ENCODE measurements around the gene MFAP3.

DNA sequence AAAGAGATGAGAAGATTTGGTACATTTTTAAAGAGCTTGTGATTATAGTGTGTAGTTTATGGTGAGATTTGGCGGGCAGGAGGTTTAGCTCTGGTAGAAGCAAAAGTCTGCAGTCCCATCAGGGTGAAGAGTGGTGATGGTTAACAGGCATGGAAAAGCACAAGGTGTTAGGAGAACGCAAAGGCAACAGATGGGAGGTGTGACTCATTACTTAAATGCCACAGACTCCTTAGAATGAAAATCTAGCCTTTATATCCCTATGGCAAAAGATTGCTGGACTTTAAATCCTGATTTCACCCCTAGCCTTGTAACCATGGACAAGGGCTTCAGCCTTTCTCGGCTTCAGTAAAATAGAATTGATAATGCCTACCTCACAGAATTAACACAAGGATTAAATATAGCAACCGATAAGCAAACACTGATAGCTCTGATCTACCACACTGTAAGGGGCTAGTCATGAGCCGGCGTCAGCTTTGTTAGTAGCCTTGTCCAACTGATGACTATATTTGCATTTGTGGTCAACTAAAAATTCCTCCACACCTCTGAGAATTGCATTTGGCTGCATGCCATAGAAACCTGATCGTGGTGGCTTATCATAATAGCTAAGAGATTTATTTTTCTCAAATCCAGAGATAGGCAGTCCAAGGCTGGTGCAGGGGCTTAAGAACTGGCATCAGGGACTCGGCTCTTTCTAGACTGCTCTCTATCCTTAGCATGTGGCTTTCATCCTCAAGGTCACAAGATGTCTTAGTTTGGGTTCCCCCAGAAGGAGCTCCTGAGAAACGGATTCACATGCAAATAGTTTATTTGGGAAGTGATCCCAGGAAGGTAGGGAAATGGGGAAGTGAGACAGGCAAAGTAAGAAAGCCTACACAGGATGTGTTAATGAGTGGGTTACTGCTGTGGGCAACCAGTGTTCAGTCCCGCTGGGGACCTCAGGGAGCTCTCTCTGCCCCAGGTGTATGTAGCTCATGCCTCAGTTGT is 19.6 kb downstream of the MFAP3 start:
- TF ChIP-seq, protein P1, sequence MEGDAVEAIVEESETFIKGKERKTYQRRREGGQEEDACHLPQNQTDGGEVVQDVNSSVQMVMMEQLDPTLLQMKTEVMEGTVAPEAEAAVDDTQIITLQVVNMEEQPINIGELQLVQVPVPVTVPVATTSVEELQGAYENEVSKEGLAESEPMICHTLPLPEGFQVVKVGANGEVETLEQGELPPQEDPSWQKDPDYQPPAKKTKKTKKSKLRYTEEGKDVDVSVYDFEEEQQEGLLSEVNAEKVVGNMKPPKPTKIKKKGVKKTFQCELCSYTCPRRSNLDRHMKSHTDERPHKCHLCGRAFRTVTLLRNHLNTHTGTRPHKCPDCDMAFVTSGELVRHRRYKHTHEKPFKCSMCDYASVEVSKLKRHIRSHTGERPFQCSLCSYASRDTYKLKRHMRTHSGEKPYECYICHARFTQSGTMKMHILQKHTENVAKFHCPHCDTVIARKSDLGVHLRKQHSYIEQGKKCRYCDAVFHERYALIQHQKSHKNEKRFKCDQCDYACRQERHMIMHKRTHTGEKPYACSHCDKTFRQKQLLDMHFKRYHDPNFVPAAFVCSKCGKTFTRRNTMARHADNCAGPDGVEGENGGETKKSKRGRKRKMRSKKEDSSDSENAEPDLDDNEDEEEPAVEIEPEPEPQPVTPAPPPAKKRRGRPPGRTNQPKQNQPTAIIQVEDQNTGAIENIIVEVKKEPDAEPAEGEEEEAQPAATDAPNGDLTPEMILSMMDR (conservative IDR thresholded peaks at IDR 0.05; ENCODE audit: low read depth, low read length) = no peak
- TF ChIP-seq EZH2 (IDR thresholded peaks at IDR 0.05; ENCODE audit: borderline replicate concordance, low read depth, low read length, poor library complexity, severe bottlenecking) = no peak
